ENCODE measurements around the gene DYNC2H1. TPM values are rescaled to one million over a fixed set of nuclear protein-coding genes. Genes with fewer than 3 reads are reported as not detected.

Gene DYNC2H1
- total RNA-seq, 4 donors from 2014 or later = 24.0 to 46.0 (median 34.9) TPM

- TF ChIP-seq, protein P1, sequence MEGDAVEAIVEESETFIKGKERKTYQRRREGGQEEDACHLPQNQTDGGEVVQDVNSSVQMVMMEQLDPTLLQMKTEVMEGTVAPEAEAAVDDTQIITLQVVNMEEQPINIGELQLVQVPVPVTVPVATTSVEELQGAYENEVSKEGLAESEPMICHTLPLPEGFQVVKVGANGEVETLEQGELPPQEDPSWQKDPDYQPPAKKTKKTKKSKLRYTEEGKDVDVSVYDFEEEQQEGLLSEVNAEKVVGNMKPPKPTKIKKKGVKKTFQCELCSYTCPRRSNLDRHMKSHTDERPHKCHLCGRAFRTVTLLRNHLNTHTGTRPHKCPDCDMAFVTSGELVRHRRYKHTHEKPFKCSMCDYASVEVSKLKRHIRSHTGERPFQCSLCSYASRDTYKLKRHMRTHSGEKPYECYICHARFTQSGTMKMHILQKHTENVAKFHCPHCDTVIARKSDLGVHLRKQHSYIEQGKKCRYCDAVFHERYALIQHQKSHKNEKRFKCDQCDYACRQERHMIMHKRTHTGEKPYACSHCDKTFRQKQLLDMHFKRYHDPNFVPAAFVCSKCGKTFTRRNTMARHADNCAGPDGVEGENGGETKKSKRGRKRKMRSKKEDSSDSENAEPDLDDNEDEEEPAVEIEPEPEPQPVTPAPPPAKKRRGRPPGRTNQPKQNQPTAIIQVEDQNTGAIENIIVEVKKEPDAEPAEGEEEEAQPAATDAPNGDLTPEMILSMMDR (IDR thresholded peaks at IDR 0.05; ENCODE audit: low read depth) = no peak
These were observed 304.2 kb downstream of the DYNC2H1 start for GRCh38 chr11:103413266-103413888.

DNA sequence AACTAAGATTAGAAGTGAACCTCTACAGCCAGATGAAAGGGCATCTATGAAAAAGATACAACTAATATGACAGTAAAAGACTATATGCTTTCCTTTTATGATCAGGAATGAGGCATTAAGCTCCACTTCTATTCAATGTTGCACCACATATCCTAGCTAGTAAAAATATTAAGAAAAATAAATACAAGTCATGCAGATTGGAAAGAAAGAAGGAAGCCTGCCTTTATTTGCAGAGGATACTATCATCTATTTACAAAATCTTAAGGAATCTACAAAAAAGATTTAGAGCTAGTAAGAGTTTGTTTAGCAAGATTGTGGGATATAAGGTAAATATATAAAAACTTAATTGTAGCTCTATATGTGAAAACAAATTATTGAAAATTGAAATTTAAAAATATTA is 308.8 kb downstream of the DYNC2H1 start:
- TF ChIP-seq, protein P1 (IDR thresholded peaks at IDR 0.05; ENCODE audit: low read depth) = no peak

DNA sequence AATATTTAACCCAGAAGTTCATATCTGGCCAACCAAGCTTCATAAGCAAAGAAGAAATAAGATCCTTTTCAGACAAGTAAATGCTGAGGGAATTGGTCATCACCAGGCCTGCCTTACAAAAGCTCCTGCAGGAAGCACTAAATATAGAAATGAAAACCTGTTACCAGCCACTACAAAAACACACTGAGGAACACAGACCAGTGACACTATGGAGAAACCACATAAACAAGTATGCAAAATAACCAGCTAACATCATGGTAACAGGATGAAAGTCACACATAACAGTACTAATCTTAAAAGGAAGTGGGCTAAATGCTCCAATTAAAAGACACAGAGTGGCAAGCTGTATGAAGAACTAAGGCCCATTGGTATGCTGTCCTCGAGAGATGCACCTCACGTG is 311.4 kb downstream of the DYNC2H1 start:
- TF ChIP-seq, protein P1 (IDR thresholded peaks at IDR 0.05; ENCODE audit: low read depth) = no peak

GRCh38 chr11:103433386-103434072 is 324.3 kb downstream of the DYNC2H1 start:
- TF ChIP-seq, protein P1 (IDR thresholded peaks at IDR 0.05; ENCODE audit: low read depth) = no peak

DNA sequence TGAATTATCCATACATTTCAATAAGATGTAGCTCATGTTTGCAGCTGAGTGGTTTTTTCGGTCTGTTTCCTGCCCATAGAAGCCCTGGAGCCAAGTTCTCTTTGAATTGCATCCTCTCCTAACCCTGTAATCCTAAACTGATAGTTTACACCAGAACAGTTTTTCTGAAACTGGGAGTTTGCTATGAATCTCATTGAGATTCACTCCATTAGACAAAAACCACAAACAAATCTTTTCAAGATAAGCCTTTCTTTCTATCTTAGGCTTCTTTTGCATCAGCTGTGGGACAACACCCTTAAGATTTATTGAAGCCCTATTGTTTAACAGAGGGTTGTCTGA is 324.8 kb downstream of the DYNC2H1 start:
- TF ChIP-seq, protein P1 (IDR thresholded peaks at IDR 0.05; ENCODE audit: low read depth) = no peak

- TF ChIP-seq, protein P1 (IDR thresholded peaks at IDR 0.05; ENCODE audit: low read depth) = no peak
These were observed 327.0 kb downstream of the DYNC2H1 start for GRCh38 chr11:103436131-103436770.

DNA sequence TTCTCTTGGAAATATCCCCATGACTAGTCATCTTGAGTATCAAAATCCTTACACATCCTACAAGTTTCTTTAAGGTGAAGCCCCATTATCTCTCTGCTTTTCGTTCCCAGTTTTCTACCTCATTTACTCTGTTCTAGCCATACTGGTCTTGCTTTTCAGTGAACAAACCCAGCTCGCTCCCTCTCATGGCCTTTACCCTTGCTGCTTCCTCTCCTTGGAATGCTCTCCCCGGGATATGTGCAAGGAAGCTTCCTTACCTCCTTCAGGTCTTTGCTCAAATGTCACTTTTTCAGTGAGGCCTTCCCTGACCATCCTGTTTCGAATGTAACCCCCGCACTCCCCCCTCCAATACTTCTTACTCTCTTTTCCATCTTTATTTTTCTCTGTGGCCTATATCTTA is 331.8 kb downstream of the DYNC2H1 start:
- TF ChIP-seq, protein P1 (IDR thresholded peaks at IDR 0.05; ENCODE audit: low read depth) = no peak

Measured in subcutaneous adipose tissue (tissue), 4 donors.